ENCODE results near the gene MFSD2A.
"Not testable (repeated sequence)": the region's sequence is repeated elsewhere in the genome, so short reads cannot be mapped to it uniquely, and the experiment has no call there.

MFSD2A gene

DNA sequence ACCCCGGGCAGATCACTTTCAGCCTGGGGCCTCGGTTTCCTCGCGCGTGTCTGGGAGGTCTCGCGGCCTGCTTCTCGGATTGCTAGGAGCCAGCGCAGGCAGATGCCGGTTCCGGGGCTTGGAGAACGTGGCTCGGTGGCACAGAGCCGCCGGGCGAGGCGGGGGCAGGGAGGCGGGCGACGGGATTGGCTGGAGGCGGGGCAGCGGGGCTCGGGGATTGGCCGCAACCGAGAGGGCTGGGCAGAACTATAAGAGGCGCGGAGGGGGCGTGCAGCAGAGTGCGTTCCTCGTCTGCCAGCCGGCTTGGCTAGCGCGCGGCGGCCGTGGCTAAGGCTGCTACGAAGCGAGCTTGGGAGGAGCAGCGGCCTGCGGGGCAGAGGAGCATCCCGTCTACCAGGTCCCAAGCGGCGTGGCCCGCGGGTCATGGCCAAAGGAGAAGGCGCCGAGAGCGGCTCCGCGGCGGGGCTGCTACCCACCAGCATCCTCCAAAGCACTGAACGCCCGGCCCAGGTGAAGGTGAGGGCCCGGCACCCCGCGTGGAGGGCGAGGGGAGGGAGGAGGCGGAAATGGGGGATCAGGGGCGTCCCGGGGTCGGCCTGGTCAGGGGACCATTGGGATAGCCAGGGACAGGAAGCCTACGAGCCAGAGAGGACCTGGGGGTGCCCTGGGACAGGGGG lies at the start of gene MFSD2A:
TSS of gene MFSD2A (plus strand) at position 276 of the 677 bp plus-strand sequence. CDS start at position 424, 148 bp downstream.
- DNase-seq = peak; percentile 84

- DNase-seq = no peak
Measured at GRCh38 chr1:39905172-39905571, 49.8 kb upstream of the MFSD2A start.

GRCh38 chr1:39907528-39908453 lies 47.2 kb upstream of the MFSD2A start:
- no peak for DNase-seq

DNA sequence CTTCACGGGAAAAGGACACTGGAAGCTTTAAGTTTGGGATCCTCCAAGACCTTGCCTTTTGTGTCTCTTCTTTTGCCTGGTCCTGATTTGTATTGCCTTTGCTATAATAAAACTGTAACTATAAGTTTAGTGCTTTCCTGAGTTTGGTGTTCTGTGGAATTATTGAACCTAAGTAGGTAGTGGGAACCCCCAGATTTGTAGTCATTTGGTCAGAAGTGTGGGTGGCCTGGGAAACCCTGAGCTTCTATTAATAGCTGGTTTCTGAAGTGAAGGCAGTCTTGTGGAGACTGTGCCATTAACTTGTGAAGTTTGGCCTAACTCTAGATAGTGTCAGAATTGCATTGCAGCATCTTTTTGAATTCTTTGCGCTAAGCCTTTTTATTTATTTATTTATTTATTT lies 46.4 kb upstream of the MFSD2A start:
- no peak for DNase-seq

DNA sequence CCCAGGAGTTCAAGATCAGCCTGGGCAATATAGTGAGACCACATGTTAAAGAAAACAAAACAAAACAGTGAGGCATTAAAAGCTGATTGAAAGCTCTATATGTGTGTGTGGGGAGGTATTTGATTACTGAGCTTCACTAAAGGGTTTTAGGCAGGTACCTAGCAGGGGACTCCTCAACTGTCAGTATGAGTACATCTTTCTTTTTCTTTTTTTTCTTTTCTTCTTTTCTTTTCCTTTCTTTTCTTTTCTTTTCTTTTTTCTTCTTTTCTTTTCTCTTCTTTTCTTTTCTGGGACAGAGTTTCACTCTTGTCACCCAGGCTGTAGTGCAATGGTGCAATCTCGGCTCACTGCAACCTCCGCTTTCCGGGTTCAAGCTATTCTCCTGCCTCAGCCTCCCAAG lies 44.7 kb upstream of the MFSD2A start:
- no peak for DNase-seq

DNA sequence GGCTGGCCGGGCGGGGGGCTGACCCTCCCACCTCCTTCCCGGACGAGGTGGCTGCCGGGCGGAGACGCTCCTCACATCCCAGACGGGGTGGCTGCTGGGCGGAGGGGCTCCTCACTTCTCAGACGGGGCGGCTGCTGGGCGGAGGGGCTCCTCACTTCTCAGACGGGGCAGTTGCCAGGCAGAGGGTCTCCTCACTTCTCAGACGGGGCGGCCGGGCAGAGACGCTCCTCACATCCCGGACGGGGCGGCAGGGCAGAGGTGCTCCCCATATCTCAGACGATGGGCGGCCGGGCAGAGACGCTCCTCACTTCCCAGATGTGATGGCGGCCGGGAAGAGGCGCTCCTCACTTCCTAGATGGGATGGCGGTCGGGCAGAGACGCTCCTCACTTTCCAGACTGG lies 41.8 kb upstream of the MFSD2A start:
- DNase-seq = not testable (repeated sequence)

DNA sequence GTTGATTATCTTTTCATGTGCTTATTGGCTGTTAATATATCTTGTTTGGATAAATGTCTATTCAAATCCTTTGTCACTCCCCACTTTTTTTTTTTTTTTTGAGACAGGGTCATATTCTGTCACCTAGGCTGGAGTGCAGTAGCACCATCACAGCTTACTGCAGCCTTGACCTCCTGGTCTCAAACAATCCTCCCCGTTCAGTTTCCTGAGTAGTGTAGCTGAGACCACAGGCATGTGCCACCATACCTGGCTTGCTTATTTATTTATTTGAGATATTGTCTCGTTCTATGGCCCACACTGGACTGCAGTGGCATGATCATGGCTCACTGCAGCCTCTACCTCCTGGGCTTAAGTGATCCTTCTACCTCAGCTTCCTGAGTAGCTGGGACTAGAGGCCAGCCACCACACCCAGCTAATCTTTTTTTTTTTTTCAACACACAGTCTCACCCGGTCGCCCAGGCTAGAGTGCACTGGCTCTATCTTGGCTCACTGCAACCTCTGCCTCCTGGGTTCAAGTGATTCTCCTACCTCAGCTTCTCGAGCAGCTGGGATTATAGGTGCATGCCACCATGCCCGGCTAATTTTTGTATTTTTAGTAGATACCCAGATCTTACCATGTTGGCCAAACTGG lies 39.3 kb upstream of the MFSD2A start:
- no peak for DNase-seq

DNA sequence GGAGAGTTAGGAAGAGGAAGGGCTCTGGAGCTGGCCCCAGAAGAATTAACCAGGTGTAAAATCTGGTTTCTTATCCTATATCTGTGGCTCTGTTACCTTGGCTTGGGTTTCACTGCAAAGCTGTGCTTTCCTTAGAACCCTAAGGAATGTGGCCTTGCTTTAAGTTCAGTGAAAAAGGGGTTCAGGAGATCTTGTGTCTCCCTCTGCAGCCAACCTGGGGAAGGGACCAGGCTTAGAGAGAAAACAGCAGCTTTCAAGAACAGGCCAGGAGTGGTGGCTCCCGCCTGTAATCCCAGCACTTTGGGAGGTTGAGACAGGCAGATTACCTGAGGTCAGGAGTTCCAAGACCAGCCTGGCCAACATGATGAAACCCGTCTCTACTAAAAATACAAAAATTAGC lies 37.1 kb upstream of the MFSD2A start:
- no peak for DNase-seq

- DNase-seq = peak; percentile 67
Measured at GRCh38 chr1:39919545-39919944, 35.4 kb upstream of the MFSD2A start.

DNA sequence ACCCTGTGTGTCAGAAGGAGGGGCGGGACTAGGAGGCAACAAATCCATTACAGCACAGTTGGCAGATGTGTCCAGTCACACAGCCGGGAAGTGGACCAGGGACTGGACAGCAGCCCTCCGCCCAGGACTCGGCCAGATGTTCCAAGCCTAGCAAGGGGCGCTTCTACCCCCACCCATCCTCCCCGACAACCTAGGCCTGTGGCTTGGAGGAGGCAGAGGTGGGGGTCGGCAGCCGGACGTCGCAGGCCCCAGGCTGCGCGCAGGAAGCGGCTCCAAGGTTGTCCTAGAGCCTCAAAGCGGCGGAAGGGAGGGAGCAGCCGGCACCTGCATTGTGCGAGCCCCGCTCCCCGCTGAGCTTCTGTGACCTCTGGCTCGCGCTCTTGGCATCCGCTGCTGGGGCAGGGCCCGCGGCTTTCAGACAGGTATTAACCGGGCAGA lies 32.7 kb upstream of the MFSD2A start:
- DNase-seq = no peak

DNA sequence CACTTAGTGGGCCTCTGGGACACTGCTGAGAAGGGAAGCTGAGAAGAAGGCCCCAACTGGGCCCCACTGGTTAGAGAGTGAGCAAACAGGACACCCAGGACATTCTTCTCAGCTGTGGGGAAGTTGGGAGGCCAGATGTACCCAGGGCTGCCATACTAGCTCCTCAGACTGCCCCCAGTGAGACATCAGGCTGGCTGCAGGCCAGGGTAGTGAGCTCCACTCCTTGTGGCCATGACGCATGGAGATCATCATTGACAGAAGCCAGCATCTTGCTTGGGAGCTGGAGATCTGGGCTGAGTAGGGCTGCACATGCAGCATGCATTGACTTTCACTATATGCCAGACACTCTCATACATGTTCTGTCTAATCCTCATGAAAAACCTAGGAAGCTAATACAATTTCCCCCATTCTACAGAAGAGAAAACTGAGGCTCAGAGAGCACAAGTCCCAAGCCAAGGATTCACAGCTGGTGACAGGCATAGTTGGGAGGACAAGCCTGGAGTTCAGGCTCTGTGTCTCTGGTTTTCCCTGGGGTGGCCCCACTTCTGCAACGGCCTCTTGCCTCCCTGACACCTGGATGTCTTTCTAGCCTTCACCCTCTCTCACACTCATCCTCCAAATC lies 29.1 kb upstream of the MFSD2A start:
- DNase-seq = no peak

DNA sequence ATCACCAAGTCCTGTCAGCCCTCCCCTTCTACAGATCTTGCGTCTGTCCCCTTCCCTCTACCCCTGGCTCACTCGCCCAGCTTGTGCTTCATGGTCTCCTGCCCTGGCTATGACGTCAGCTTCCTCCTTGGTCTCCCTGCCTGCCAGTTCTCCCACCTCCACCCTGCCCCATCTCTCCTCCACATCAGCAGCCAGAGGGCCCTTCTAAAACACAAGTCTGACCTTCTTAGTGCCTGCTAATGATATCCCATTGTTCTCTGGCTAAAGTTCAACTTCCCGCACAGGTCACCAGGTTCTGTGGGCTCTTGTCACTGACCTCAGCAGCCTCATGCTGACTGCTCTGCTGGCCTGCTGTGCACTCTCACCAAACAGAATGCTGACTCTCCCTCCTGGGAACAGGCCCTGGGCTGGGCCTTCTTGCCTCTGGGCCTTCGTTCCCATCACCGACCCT lies 28.6 kb upstream of the MFSD2A start:
- DNase-seq = no peak

DNA sequence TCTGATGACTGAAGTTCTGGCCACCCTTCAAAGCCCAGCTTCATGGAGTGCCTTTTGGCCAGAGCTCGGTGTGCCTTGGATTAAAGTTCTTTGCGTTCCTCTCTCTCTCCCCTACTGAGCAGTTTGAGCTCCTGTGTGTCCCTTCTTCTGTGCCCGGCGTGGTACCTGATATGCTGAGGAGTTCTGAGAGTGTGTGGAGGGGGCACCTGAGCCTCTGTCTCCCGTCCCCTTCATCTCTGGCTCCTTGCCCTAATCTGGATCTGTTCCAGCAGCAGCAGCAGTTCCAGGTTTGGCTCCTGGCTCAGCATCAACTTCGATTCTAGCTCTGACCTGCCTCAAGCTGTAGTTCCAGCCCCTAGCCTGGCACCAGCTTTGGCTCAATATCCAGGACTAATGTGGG lies 28.1 kb upstream of the MFSD2A start:
- DNase-seq = no peak

DNA sequence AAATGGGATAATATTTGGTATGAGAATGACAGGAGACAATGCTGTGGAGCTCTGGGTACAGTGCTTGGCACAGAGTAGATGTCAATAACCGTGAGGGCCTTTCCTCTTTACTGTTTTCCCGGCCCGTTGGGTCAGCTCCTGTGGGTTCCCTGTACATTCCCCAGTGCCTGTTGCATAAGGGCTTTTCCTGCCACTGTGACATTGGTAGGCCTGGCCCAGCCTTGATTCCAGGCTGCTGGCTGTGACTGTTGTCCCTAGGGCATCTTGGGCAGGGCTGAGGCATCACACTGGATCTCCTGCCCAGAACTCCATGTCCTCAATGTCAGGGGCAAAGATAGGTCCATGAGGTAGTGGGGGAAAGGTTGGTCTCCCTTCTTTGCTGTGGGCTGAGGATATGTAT lies 27.4 kb upstream of the MFSD2A start:
- DNase-seq = no peak

DNA sequence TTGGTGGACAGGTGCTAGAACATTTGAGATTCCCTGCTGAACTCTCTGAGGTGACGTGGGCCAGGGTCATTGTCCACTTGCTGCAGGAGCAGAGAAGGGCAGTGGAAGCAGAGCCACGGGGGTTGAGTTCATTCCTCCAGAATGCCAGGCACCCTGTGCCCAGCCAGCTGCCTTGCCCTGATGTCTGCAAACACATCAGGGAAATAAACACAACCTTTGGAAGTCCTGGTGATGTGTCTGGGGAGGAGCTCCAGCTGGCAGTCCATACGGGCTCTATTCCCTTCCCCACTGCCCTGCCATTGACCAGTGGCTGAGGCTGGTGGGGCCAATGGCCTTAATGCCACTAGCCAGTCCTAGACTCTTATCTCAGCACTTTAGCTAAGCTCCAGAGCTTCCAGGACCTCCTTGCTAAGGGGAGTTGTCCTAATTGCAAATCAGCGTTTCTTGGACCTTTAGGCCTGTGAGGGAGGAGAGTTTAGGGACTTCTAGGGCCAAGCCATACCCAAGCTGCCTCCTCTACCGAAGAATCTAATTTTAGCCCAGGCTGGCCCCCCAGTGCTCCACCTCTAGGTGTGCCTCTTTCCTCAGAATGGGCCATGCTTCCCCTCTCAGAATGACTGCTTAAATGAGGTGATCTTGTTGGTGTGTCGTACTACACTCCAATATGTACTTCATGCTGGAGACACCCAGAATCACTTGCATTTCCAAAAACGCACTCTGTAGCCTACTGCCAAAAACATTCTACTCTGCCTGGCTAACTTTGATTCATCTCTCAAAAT lies 25.9 kb upstream of the MFSD2A start:
- no peak for DNase-seq

- no peak for DNase-seq
Measured at GRCh38 chr1:39933956-39934941, 20.7 kb upstream of the MFSD2A start.

- no peak for DNase-seq
Measured at GRCh38 chr1:39936724-39937491, 18.0 kb upstream of the MFSD2A start.

- no peak for DNase-seq
Measured at GRCh38 chr1:39938856-39939255, 16.1 kb upstream of the MFSD2A start.

DNA sequence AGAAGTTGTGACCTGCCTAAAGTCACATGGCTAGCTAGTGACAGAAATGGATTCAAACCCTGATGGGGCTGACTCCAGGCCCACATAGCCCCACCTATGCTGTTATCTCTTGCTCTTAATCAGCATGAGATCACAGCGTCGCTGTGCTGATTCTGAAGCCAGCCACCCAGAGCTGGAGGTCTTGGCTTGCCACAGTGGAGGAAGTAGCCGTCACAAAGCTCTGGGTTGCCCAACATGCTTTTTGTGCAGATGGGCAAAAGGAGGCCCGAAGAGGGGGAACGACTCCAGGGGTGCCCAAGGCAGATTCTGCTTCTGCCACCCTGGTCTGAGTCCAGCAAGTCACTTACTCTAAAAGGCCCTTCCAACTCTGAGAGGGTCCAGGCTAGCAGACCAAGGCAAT lies 14.7 kb upstream of the MFSD2A start:
- DNase-seq = no peak

Measured in CD4-positive, alpha-beta T cell treated with Interleukin-4 for 4 hours (primary cell).